GM18951 (cell line): ENCODE results near the gene B4GALNT2.
"Not testable (repeated sequence)": the region's sequence is repeated elsewhere in the genome, so short reads cannot be mapped to it uniquely, and the experiment has no call there.

Source experiments
- POLR2A ChIP-seq: IDR thresholded peaks from 4 replicates; pipeline ENCODE4 v1.6.1; 2011; ENCODE audit warnings: mild to moderate bottlenecking; ENCODE audit not compliant: insufficient read length, insufficient read depth; ENCODE audit errors: extremely low read depth
- in situ Hi-C: fragments of 300-500 bp; cut with MboI; formaldehyde crosslinking; loops from one replicate; pipeline ENCODE4 v1.12.0; 2022; ENCODE audit warnings: low sequenced_read_pairs, mixed read lengths, inconsistent platforms; ENCODE audit not compliant: unreplicated experiment

B4GALNT2 gene

GRCh38 chr17:49180303-49180702, 47.7 kb downstream of the B4GALNT2 start:
- TF ChIP-seq POLR2A = no peak
- in situ Hi-C loops = no loop called here

- no peak for TF ChIP-seq POLR2A
- in situ Hi-C loops = no loop called here
Measured at GRCh38 chr17:49180998-49181635, 48.5 kb downstream of the B4GALNT2 start.

- no peak for TF ChIP-seq POLR2A
- in situ Hi-C loops = no loop called here
Measured at GRCh38 chr17:49183341-49183740, 50.8 kb downstream of the B4GALNT2 start.

GRCh38 chr17:49183801-49184200, 51.2 kb downstream of the B4GALNT2 start:
- TF ChIP-seq POLR2A = no peak
- in situ Hi-C loops = no loop called here

GRCh38 chr17:49184522-49184921, 52.0 kb downstream of the B4GALNT2 start:
- in situ Hi-C loops = not testable (repeated sequence)

GRCh38 chr17:49185381-49185780, 52.8 kb downstream of the B4GALNT2 start:
- in situ Hi-C loops = not testable (repeated sequence)

GRCh38 chr17:49187301-49187700, 54.7 kb downstream of the B4GALNT2 start:
- no peak for TF ChIP-seq POLR2A
- in situ Hi-C loops = no loop called here

- in situ Hi-C loops = no loop called here
- TF ChIP-seq POLR2A = no peak
Measured at GRCh38 chr17:49190932-49191331, 58.4 kb downstream of the B4GALNT2 start.

GRCh38 chr17:49191409-49191916, 58.9 kb downstream of the B4GALNT2 start:
- in situ Hi-C loops = no loop called here
- no peak for TF ChIP-seq POLR2A

GRCh38 chr17:49191917-49192741, 59.6 kb downstream of the B4GALNT2 start:
- peak; percentile 49 for TF ChIP-seq POLR2A
- in situ Hi-C loops = no loop called here

- in situ Hi-C loops = no loop called here
- peak; percentile 53 for TF ChIP-seq POLR2A
Measured at GRCh38 chr17:49193513-49194296, 61.1 kb downstream of the B4GALNT2 start.

- in situ Hi-C loops = no loop called here
Measured at GRCh38 chr17:49194297-49194607, 61.7 kb downstream of the B4GALNT2 start.

GRCh38 chr17:49195751-49196150, 63.2 kb downstream of the B4GALNT2 start:
- in situ Hi-C loops = no loop called here
- no peak for TF ChIP-seq POLR2A

More at GRCh38 chr17:49194297-49194607, 61.7 kb downstream of the B4GALNT2 start:
- TF ChIP-seq POLR2A = no peak
